Epithelial cell of esophagus (primary cell): Measurements from ENCODE around the gene MEOX2.

Experiments used
- DNase-seq: peaks from one replicate; pipeline ENCODE4 v3.0.0; 2010; ENCODE audit warnings: low read depth
- H3K4me3 ChIP-seq: 2 replicates; pipeline ENCODE4 v1.5.1; 2011; ENCODE audit warnings: mild to moderate bottlenecking, low read length, control low read depth
- CTCF ChIP-seq: IDR thresholded peaks from 2 replicates; pipeline ENCODE4 v1.5.1; 2011; ENCODE audit warnings: low read depth, mild to moderate bottlenecking, low read length, control low read depth, inconsistent platforms; ENCODE audit not compliant: insufficient read depth; ENCODE audit errors: missing control alignments

Gene MEOX2

DNA sequence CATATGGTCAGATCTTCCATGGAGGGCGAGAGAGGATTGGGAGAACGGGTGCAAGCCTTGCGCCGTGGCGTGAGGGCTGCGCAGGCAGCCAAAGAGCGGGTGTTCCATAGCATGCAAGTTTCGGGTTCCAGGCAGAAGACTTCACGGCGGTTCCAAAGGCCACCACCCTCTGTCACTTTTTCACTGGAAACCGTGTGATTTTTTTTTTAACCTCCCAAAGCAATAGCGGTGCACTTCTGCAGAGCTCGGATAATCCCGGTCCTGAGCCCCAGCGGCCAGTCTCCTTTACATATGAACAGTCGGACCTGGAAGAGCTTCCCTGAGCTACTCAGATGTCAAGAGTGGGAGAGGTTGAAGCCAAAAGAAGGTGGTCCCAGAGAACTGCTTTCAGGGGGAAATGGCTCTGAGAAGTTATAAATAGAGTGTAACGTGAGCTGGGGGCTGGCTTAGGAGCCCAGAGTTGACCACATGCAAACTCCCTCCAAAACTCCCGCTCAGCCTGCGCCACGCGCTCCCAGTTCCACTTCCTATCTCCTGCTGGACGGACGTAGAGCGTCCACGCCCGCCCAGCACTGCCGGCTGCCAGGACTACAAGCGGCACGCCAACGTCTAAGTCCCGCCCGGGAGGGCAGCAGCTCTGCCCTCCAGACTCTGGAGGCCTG lies at the start of gene MEOX2:
MEOX2 (minus strand) TSS at position 389 of the 662 bp plus-strand sequence; CDS start at position 108, 281 bp downstream.
- DNase-seq, result peak; percentile 34
- H3K4me3 ChIP-seq, result no peak within 1 kb of the TSS
- TF ChIP-seq CTCF, result no peak

- H3K4me3 ChIP-seq, result no peak overlapping the region
- TF ChIP-seq CTCF, result no peak
- DNase-seq, result no peak
Observed at GRCh38 chr7:15729746-15730145, 43.3 kb upstream of the MEOX2 start.

GRCh38 chr7:15725051-15725450 lies 38.6 kb upstream of the MEOX2 start:
- no peak overlapping the region for H3K4me3 ChIP-seq
- no peak for TF ChIP-seq CTCF
- no peak for DNase-seq

GRCh38 chr7:15723841-15724240 lies 37.4 kb upstream of the MEOX2 start:
- H3K4me3 ChIP-seq, result no peak overlapping the region
- TF ChIP-seq CTCF, result no peak
- no peak for DNase-seq

GRCh38 chr7:15720849-15721471 lies 34.5 kb upstream of the MEOX2 start:
- no peak overlapping the region for H3K4me3 ChIP-seq
- TF ChIP-seq CTCF, result peak; percentile 82
- DNase-seq, result peak; percentile 68

DNA sequence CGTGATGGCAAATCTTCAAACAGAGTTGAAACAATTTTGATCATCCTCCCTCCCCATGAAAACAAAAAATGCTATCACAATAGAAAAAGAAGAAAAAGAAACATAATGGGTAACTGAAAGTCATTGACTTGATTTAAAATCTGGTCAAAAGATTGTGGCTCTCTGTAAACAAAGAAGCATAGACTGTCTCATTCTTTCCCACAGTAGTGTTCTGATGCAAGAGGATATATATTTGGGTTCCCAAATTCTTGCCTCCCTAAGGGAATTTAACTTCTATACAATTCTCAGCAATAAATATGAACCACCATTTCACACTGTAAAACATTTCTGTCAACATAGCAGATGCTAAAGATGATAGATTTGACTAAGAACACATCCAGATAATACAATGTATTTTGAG lies 32.8 kb upstream of the MEOX2 start:
- no peak for TF ChIP-seq CTCF
- no peak for DNase-seq
- no peak overlapping the region for H3K4me3 ChIP-seq

DNA sequence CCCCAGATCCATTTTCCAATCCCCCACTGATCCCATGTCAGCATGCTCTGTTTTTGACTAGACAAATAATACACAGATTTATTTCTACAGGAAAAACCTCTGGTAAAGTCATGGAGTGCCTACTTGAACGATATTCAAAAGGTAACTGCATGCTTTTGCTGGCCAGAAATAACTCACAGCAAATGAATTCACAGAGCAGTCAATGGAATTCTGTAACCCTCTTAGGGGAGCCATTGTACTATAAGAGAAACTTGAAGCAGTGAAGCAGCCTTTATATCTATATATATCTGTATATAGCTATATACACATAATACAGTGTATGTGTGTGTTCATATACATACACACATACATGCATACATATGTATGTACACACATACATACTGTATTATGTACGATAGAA lies 29.0 kb upstream of the MEOX2 start:
- DNase-seq, result no peak
- TF ChIP-seq CTCF, result no peak
- no peak overlapping the region for H3K4me3 ChIP-seq
